ENCODE data around the gene HDAC7. TPM values are rescaled to one million over a fixed set of nuclear protein-coding genes. Genes with fewer than 3 reads are reported as not detected.
A peak's percentile ranks its signal among the peaks of the same experiment; 100 is the strongest.
"Not testable (repeated sequence)": the region's sequence is repeated elsewhere in the genome, so short reads cannot be mapped to it uniquely, and the experiment has no call there.

The HDAC7 gene
- total and polyA plus RNA-seq, 8 donors: 22.8 to 313 (median 46.8) TPM

DNA sequence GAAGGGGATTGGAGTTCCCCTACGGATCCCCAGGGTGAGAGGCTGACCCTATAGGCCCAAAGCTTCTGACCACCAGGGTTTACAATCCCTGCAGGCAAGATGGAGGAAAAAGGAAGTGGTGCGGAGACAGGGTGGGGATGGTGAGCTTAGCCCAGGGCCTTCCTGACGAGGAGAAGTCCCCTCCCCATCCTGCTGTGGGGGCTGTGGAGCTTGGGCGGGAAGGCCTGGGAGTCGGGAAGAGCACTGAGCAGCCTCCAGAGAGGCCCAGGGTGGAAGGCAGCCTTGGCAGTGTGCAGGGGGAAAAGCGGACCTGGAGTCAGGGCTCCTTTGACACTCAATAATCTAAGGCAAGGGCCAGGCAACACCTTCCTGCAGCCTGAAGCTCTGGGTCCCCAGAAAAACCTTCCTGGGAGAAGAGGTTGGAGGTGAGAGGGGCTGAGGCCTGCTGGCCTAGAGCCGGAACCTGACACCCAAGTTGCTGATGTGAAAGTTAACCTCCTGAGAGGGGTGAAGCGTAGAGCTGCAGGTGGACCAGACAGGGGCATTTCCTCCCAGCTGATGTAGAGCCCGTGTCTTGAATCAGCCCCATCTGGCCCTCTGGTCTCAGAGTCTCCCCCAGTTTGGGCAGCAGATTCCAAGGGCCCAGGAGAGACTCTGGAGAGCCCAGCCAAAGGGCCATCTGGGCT lies 6.0 kb downstream of the HDAC7 start:
- Histone ChIP-seq H3K4me1 (peaks cover 96 to 100% (median 99%) of the 10 kb centered on the region in 4 donors), H3K9me3 (no peaks in the 10 kb centered on the region), H3K27me3 (no peaks in the 10 kb centered on the region), H3K36me3 (no peaks in the 10 kb centered on the region), H3K4me3 (peak overlapping the region; percentile 37 to 42 (median 42)), H3K27ac (peak overlapping the region; percentile 93 to 99 (median 98))
- DNase-seq: peak in 1 of 2 donors; percentile 69
- intact Hi-C loops (cut with DNase I; ENCODE audit: low total_unique reads): no loop called here
- TF ChIP-seq POLR2A (IDR thresholded peaks at IDR 0.05) (no peak), EP300 (IDR thresholded peaks at IDR 0.05) (no peak)
- 40 to 60% (median 49%) methylated on average over 9 of the region's 9 CpGs for WGBS, 5 donors

DNA sequence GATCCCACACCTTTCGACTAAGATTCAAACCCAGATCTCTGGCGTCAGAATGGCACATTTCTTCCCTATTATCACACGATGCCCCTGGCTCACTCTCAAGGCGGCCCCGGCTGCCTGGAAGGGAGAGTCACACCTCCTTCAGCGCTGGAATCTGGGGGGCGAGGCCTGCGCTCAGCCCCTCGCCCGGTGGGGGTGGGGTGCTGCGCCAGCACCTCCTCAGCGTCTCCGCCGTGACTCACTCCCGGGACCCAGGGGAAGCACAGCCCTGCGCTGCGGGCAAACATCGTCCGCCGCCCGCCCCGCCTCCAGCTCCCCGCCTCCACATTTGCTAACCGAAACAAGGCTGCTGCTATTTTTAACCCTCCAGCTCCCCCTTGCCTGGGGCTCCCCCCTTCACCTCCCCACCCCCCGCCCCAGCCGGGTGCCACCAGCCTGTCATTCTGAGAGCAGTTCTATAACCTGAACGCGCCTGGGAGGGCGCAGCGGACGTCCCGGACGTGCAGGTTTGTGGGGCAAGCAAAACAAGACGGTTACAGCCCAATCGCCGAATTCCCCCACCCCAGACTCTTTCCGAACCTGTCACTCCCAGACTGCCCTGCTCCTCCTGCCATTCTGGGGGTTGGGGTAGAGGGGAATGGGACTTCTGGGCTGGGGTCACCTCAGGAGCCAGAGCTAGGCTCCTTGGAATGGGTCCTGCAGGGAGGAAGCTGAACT lies 6.7 kb downstream of the HDAC7 start:
- Histone ChIP-seq H3K36me3 (no peaks in the 10 kb centered on the region), H3K4me3 (peak overlapping the region; percentile 37 to 42 (median 42)), H3K27ac (peak overlapping the region; percentile 93 to 99 (median 98)), H3K9me3 (no peaks in the 10 kb centered on the region), H3K4me1 (peaks cover 96 to 100% (median 99%) of the 10 kb centered on the region in 4 donors), H3K27me3 (no peaks in the 10 kb centered on the region)
- WGBS, 5 donors: 0 to 2% (median 0%) methylated on average over 14 to 37 of the region's 37 CpGs
- intact Hi-C loops (cut with DNase I; ENCODE audit: low total_unique reads): no loop called here
- peak; percentile 85 to 97 for DNase-seq
- no peak for TF ChIP-seq POLR2A (IDR thresholded peaks at IDR 0.05)
- TF ChIP-seq EP300 (IDR thresholded peaks at IDR 0.05): peak; percentile 47
- TF ChIP-seq, protein P1, sequence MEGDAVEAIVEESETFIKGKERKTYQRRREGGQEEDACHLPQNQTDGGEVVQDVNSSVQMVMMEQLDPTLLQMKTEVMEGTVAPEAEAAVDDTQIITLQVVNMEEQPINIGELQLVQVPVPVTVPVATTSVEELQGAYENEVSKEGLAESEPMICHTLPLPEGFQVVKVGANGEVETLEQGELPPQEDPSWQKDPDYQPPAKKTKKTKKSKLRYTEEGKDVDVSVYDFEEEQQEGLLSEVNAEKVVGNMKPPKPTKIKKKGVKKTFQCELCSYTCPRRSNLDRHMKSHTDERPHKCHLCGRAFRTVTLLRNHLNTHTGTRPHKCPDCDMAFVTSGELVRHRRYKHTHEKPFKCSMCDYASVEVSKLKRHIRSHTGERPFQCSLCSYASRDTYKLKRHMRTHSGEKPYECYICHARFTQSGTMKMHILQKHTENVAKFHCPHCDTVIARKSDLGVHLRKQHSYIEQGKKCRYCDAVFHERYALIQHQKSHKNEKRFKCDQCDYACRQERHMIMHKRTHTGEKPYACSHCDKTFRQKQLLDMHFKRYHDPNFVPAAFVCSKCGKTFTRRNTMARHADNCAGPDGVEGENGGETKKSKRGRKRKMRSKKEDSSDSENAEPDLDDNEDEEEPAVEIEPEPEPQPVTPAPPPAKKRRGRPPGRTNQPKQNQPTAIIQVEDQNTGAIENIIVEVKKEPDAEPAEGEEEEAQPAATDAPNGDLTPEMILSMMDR (IDR thresholded peaks at IDR 0.05): no peak
- peak; percentile 69 to 84 (median 75) for TF ChIP-seq POLR2AphosphoS5 (IDR thresholded peaks at IDR 0.05)

DNA sequence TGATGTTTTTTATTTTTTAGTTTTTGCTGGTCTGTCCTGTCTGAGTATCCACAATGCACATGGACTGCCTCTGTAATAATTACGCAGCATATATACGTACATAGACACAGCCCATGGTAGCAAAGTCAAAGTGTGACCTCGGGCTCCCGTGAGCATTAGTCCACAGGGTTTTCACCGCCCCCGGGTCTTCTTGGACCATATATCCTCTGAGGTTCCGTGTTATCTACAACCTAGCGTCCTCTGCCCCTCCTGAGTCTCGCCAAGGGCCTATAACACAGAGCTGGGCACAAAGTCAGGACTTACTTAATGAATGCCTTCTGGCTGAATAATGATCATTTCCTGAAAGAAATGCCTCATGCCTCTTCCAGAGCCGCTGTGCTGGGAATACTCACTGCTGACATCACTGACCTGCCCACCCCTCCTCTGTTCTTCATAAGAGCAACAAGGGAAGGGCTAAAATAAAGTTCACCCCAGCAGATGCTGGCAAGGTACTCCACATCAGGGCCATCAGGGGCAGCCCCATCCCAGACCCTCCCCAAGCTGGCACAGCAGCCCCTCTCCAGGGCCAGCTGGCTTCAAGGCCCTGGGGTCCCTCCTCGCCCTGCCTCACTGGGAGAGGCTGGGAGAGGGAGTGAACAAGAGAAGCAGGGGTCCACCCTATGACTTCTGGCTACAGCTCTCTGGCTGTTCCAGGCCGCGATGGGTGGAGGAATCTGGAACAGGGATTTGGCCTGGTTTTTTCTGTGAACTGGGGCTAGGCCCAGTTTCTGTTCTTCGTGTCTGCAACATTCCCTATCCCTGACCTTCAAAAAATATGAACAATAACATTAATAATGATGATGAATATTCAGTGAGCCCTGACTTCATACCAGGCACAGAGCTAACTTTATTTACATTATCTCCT lies 7.9 kb downstream of the HDAC7 start:
- Histone ChIP-seq H3K36me3 (no peaks in the 10 kb centered on the region), H3K9me3 (no peaks in the 10 kb centered on the region), H3K27ac (peak overlapping the region; percentile 77 to 99 (median 98)), H3K4me1 (peaks cover 96 to 100% (median 99%) of the 10 kb centered on the region in 4 donors), H3K4me3 (peak overlapping the region; percentile 37 to 42 (median 42)), H3K27me3 (no peaks in the 10 kb centered on the region)
- peak in 1 of 2 donors; percentile 83 for DNase-seq
- TF ChIP-seq, protein P1 (IDR thresholded peaks at IDR 0.05): no peak
- TF ChIP-seq EP300 (IDR thresholded peaks at IDR 0.05) (peak; percentile 84), POLR2A (IDR thresholded peaks at IDR 0.05) (no peak), POLR2AphosphoS5 (IDR thresholded peaks at IDR 0.05) (peak; percentile 6 to 76 (median 51))
- intact Hi-C loops (cut with DNase I; ENCODE audit: low total_unique reads): no loop called here
- 40 to 67% (median 59%) methylated on average over 14 of the region's 14 CpGs for WGBS, 5 donors

DNA sequence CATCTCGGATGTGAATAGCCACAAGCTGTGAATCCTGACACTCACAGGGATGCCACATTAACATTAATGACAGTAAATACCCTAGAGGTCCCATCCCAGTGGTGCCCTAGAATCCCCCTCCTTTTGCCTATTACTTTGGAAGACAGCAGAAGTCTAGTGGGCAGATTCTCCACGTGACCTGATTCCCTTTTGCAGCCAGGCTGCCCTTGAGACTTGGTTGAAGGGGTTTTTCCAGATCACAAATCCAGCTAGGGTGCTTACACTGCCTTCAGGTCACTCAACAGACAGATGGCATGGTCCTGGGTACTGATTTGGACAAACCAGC lies 8.7 kb downstream of the HDAC7 start:
- no peak for DNase-seq
- H3K4me1 ChIP-seq: peaks cover 96 to 100% (median 99%) of the 10 kb centered on the region in 4 donors
- TF ChIP-seq POLR2AphosphoS5 (IDR thresholded peaks at IDR 0.05) (no peak), POLR2A (IDR thresholded peaks at IDR 0.05) (no peak), EP300 (IDR thresholded peaks at IDR 0.05) (no peak)
- TF ChIP-seq, protein P1 (IDR thresholded peaks at IDR 0.05): no peak
- H3K9me3 ChIP-seq: no peaks in the 10 kb centered on the region
- peak overlapping the region; percentile 40 to 99 (median 98) for H3K27ac ChIP-seq
- WGBS, 5 donors: 60 to 82% (median 76%) methylated on average over 1 to 2 of the region's 2 CpGs
- H3K36me3 ChIP-seq: no peaks in the 10 kb centered on the region
- intact Hi-C loops (cut with DNase I; ENCODE audit: low total_unique reads): no loop called here
- no peaks in the 10 kb centered on the region for H3K27me3 ChIP-seq
- no peak overlapping the region for H3K4me3 ChIP-seq

DNA sequence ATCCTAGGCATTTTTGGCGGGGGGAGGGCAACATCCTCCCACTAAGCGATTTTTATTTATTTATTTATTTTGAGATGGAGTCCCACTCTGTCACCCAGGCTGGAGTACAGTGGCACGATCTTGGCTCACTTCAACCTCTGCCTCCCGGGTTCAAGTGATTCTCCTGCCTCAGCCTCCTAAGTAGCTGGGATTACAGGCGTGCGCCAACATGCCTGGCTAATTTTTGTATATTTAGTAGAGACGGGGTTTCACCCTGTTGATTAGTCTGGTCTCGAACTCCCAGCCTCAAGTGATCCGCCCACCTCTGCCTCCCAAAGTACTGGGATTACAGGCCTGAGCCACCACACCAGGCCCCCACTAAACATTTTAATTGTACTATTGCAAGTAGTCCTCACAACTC lies 10.2 kb downstream of the HDAC7 start:
- intact Hi-C loops (cut with DNase I; ENCODE audit: low total_unique reads); DNase-seq; H3K4me3 ChIP-seq; H3K9me3 ChIP-seq; H3K27me3 ChIP-seq; H3K36me3 ChIP-seq: not testable (repeated sequence)
- 82 to 90% (median 84%) methylated on average over 9 of the region's 9 CpGs for WGBS, 5 donors
- Histone ChIP-seq H3K4me1 (peaks cover 96 to 100% (median 99%) of the 10 kb centered on the region in 4 donors), H3K27ac (peak overlapping the region in 4 of 5 donors; percentile 97 to 99 (median 98))
